HEK293T (cell line): Measurements from ENCODE around the gene HSD3B7.

ENCODE experiments used
- CTCF ChIA-PET: fragments of 350-600 bp; formaldehyde crosslinking; extraction: SDS; loops from one replicate; lab custom pipeline; 2021; ENCODE audit warnings: antibody characterized with exemption, inconsistent platforms; lab: Yijun Ruan, JAX
- POLR2A ChIA-PET: fragments of 350-600 bp; formaldehyde crosslinking; extraction: SDS; loops from one replicate; lab custom pipeline; 2020; ENCODE audit warnings: antibody characterized with exemption, inconsistent platforms; lab: Yijun Ruan, JAX
- DNase-seq: peaks from one replicate; pipeline ENCODE4 v3.0.0; 2012; ENCODE audit warnings: mixed read lengths; ENCODE audit errors: extremely low spot score
- ARNT ChIP-seq: fragments of 450-650 bp; IDR thresholded peaks from 2 replicates; pipeline ENCODE4 v1.6.1; 2017; ENCODE audit warnings: mild to moderate bottlenecking
- BHLHE40 ChIP-seq: fragments of 450-650 bp; IDR thresholded peaks from 2 replicates; pipeline ENCODE4 v1.6.1; 2016; ENCODE audit warnings: mild to moderate bottlenecking, moderate library complexity, borderline replicate concordance
- CTBP1 ChIP-seq: fragments of 450-650 bp; IDR thresholded peaks from 2 replicates; pipeline ENCODE4 v1.6.1; 2016; ENCODE audit warnings: borderline replicate concordance
- ELF4 ChIP-seq: fragments of 450-650 bp; IDR thresholded peaks from 2 replicates; pipeline ENCODE4 v1.6.1; 2017; ENCODE audit warnings: antibody characterized with exemption
- FOXA1 ChIP-seq: fragments of 450-650 bp; IDR thresholded peaks from 2 replicates; pipeline ENCODE4 v1.6.1; 2016; ENCODE audit warnings: mild to moderate bottlenecking
- FOXK2 ChIP-seq: fragments of 450-650 bp; IDR thresholded peaks from 2 replicates; pipeline ENCODE4 v1.6.1; 2016; ENCODE audit warnings: mild to moderate bottlenecking
- FOXM1 ChIP-seq: fragments of 450-650 bp; IDR thresholded peaks from 2 replicates; pipeline ENCODE4 v1.6.1; 2017; ENCODE audit warnings: mild to moderate bottlenecking, borderline replicate concordance
- HDGF ChIP-seq: fragments of 450-650 bp; IDR thresholded peaks from 2 replicates; pipeline ENCODE4 v1.6.1; 2017; ENCODE audit warnings: antibody characterized with exemption, borderline replicate concordance
- L3MBTL2 ChIP-seq: fragments of 450-650 bp; conservative IDR thresholded peaks from 2 replicates; pipeline ENCODE4 v1.6.1; 2016; ENCODE audit warnings: mild to moderate bottlenecking
- LEF1 ChIP-seq: fragments of 450-650 bp; IDR thresholded peaks from 2 replicates; pipeline ENCODE4 v1.6.1; 2017; ENCODE audit warnings: mild to moderate bottlenecking, borderline replicate concordance
- NFRKB ChIP-seq: fragments of 450-650 bp; IDR thresholded peaks from 2 replicates; pipeline ENCODE4 v1.6.1; 2016; ENCODE audit warnings: mild to moderate bottlenecking, moderate library complexity
- PKNOX1 ChIP-seq: fragments of 450-650 bp; IDR thresholded peaks from 2 replicates; pipeline ENCODE4 v1.6.1; 2016
- SP1 ChIP-seq: fragments of 450-650 bp; IDR thresholded peaks from 2 replicates; pipeline ENCODE4 v1.6.1; 2017
- SUZ12 ChIP-seq: fragments of 450-650 bp; IDR thresholded peaks from 2 replicates; pipeline ENCODE4 v1.6.1; 2016; ENCODE audit warnings: mild to moderate bottlenecking
- TARDBP ChIP-seq: fragments of 450-650 bp; IDR thresholded peaks from 2 replicates; pipeline ENCODE4 v1.6.1; 2016
- ZNF384 ChIP-seq: fragments of 450-650 bp; IDR thresholded peaks from 2 replicates; pipeline ENCODE4 v1.6.1; 2016

HSD3B7 gene

DNA sequence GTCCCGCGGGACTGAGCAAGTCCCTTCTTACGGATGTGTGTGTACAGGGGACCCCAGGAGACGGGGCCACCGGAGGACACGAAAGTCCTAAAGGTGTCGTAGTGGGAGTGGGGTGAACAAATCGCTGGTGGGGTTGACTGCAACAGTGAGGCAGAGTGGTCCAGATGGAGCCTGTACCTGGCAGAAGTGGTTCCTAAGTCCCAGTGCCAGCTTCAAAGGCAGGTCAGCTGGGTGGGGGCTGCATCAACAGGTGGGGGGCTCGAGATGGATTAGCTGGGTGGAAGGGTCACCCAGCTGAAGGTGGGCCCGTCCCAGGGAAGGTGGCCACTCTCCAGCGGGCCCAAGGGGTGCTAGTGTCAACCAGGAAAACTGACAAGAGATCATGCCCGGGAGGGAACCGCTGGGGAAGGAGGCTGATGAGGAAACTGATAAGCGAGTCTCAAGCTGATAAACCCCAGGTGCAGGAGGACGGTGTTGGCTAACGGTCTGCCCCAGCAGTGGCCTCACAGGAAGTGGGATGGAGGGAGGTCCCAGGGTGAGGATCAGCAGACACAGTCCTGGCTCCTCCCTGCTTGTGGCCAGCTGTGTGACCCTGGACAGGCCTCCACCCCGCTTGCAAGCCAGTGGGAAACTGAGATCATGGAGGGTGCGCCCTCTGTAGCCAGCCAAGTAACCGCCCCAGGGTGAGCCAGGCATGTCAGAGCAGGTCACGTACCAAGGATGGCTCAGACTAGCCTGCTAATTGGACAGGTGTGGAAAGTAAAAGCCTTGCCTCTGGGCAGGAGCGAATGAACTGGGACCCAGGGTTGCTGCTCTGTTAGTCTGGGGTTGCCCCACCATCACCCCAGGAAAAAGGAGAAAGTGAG, 35.1 kb upstream of the HSD3B7 start:
- POLR2A ChIA-PET: interaction anchor here (0.9 to 1.1 kb wide), 2 partner anchors 1051 to 1144 kb away, joined by 3 read pairs; partner anchors contain the start of genes MAZ and SEZ6L2
- CTCF ChIA-PET: interaction anchor here (0.5 to 1.4 kb wide), 5 partner anchors 15 to 1137 kb away, joined by 3 to 6 read pairs (median 3); partner anchors contain the start of gene HSD3B7
- no peak for DNase-seq
- TF ChIP-seq LEF1: no peak
- no peak for TF ChIP-seq SUZ12
- no peak for TF ChIP-seq ZNF384
- TF ChIP-seq ELF4: no peak
- no peak for TF ChIP-seq ARNT
- TF ChIP-seq FOXK2: no peak
- no peak for TF ChIP-seq FOXM1
- no peak for TF ChIP-seq HDGF
- TF ChIP-seq NFRKB: no peak
- no peak for TF ChIP-seq SP1

DNA sequence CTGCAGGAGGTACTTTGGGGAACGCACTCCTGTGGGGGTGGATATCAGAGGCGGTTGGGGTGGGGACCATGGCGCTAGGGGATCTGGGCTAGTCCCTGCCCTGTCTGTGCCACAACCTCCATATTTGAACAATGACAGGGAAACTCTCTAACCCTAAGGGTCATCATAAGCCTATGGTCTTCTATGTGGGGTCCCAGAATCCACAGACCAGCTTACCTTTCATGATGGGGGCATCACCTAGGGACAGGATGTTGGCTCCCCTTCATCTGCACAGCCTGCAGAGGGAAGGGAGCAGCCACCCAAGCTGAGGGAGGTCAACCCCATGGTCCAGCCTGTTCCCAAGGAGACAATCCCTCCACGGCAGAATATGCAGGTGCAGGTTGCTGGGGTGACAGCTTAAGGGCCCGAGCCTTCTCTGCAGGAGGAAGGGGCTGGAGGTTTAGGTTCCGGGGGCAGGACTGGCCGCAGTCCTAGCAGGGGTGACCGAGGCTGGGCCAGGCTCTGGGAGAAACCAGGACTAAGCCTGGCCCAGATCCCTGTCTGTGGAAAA, 34.4 kb upstream of the HSD3B7 start:
- ChIA-PET POLR2A (interaction anchor here (0.9 to 1.1 kb wide), 2 partner anchors 1051 to 1144 kb away, joined by 3 read pairs; partner anchors contain the start of genes MAZ and SEZ6L2), CTCF (interaction anchor here (0.9 to 1.4 kb wide), 2 partner anchors 15 to 106 kb away, joined by 3 to 4 read pairs; no protein-coding TSS in a partner anchor)
- DNase-seq: no peak
- no peak for TF ChIP-seq PKNOX1
- no peak for TF ChIP-seq SUZ12
- no peak for TF ChIP-seq FOXK2

- CTCF ChIA-PET: interaction anchor here (1.1 kb wide), 1 partner anchor 9 kb away, joined by 4 read pairs; no protein-coding TSS in a partner anchor
- TF ChIP-seq FOXA1: no peak
- TF ChIP-seq NFRKB: no peak
- no peak for TF ChIP-seq ZNF384
- no peak for TF ChIP-seq ELF4
- no peak for TF ChIP-seq LEF1
- no peak for TF ChIP-seq HDGF
- no peak for TF ChIP-seq L3MBTL2
- TF ChIP-seq ARNT: no peak
- no peak for TF ChIP-seq TARDBP
- TF ChIP-seq CTBP1: no peak
- no peak for TF ChIP-seq BHLHE40
- TF ChIP-seq FOXM1: no peak
- TF ChIP-seq PKNOX1: no peak
- TF ChIP-seq FOXK2: no peak
- TF ChIP-seq SUZ12: no peak
- TF ChIP-seq SP1: no peak
- DNase-seq: no peak
- POLR2A ChIA-PET: no interaction called here
Observed at GRCh38 chr16:30951193-30951592, 33.8 kb upstream of the HSD3B7 start.

GRCh38 chr16:30951750-30952149, 33.3 kb upstream of the HSD3B7 start:
- CTCF ChIA-PET: interaction anchor here (0.6 to 1.1 kb wide), 2 partner anchors 10 to 33 kb away, joined by 3 to 4 read pairs; no protein-coding TSS in a partner anchor
- POLR2A ChIA-PET: interaction anchor here (2.5 kb wide), 1 partner anchor 228 kb away, joined by 7 read pairs; the partner anchor contains the start of gene FUS
- TF ChIP-seq NFRKB: no peak
- TF ChIP-seq FOXM1: no peak
- no peak for TF ChIP-seq ELF4
- no peak for TF ChIP-seq BHLHE40
- TF ChIP-seq SUZ12: no peak
- TF ChIP-seq ZNF384: no peak
- TF ChIP-seq CTBP1: no peak
- no peak for TF ChIP-seq LEF1
- no peak for TF ChIP-seq L3MBTL2
- no peak for TF ChIP-seq FOXK2
- DNase-seq: no peak

DNA sequence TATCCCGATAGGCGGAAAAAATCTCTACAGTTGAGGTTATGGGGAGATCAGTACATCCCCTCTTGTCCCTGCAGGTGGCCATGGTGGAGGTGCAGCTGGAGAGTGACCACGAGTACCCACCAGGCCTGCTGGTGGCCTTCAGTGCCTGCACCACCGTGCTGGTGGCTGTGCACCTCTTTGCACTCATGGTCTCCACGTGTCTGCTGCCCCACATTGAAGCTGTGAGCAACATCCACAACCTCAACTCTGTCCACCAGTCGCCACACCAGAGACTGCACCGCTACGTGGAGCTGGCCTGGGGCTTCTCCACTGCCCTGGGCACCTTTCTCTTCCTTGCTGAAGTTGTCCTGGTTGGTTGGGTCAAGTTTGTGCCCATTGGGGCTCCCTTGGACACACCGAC, 31.9 kb upstream of the HSD3B7 start:
- no peak for DNase-seq
- CTCF ChIA-PET: interaction anchor here (0.6 to 3.3 kb wide), 12 partner anchors 10 to 1142 kb away, joined by 3 to 39 read pairs (median 4); partner anchors contain the start of genes HSD3B7 and TLCD3B
- no peak for TF ChIP-seq SP1
- no peak for TF ChIP-seq FOXM1
- no peak for TF ChIP-seq FOXK2
- TF ChIP-seq TARDBP: no peak
- no peak for TF ChIP-seq NFRKB
- no peak; the same call in 1 of the 2 replicates for TF ChIP-seq LEF1
- TF ChIP-seq BHLHE40: no peak
- no peak for TF ChIP-seq ELF4
- TF ChIP-seq FOXA1: no peak
- TF ChIP-seq ZNF384: no peak
- no peak for TF ChIP-seq L3MBTL2
- no peak for TF ChIP-seq CTBP1
- TF ChIP-seq ARNT: no peak
- POLR2A ChIA-PET: interaction anchor here (1.0 to 2.5 kb wide), 6 partner anchors 57 to 1146 kb away, joined by 3 to 7 read pairs (median 4); partner anchors contain the start of genes ALDOA, CTF1, FUS and KAT8
